Measurements from ENCODE around the gene RPS21. TPM values are rescaled to one million over a fixed set of nuclear protein-coding genes. Genes with fewer than 3 reads are reported as not detected.

The RPS21 gene
- total RNA-seq, 1 experiment from 2014 or later: 2,488 TPM

GRCh38 chr20:62408640-62409039 lies 21.7 kb downstream of the RPS21 start (continued):
- TF ChIP-seq REST (IDR thresholded peaks at IDR 0.05; ENCODE audit: low read depth) (no peak), TCF7L2 (IDR thresholded peaks at IDR 0.05; ENCODE audit: borderline replicate concordance, extremely low read depth, insufficient read depth, insufficient read length) (no peak)

GRCh38 chr20:62409086-62409853 lies 22.4 kb downstream of the RPS21 start:
- no peak for DNase-seq (ENCODE audit: low read depth, low spot score)
- no peak for TF ChIP-seq ZNF274 (IDR thresholded peaks at IDR 0.05; ENCODE audit: low read depth, low read length)
- no peak for TF ChIP-seq RAD21 (IDR thresholded peaks at IDR 0.05; ENCODE audit: low read depth)
- no peak for TF ChIP-seq CEBPB (IDR thresholded peaks at IDR 0.05; ENCODE audit: low read depth)
- TF ChIP-seq CTCF (IDR thresholded peaks at IDR 0.05 in 2 of 3, conservative IDR thresholded peaks at IDR 0.05 in 1 of 3; ENCODE audit: borderline replicate concordance in 1 of 3, insufficient read depth in 1 of 3, low read depth in 2 of 3, low read length in 2 of 3): no peak
- no peak for TF ChIP-seq YY1 (IDR thresholded peaks at IDR 0.05; ENCODE audit: extremely low read depth, insufficient replicate concordance, low read depth, low read length)
- no peak for TF ChIP-seq SP1 (IDR thresholded peaks at IDR 0.05; ENCODE audit: low read depth)
- TF ChIP-seq SIN3A (IDR thresholded peaks at IDR 0.05; ENCODE audit: low read depth): no peak
- no peak for TF ChIP-seq ZBTB33 (IDR thresholded peaks at IDR 0.05; ENCODE audit: extremely low read depth, insufficient replicate concordance, low read length)
- TF ChIP-seq ZFX (IDR thresholded peaks at IDR 0.05): no peak
- no peak for TF ChIP-seq POLR2AphosphoS5 (IDR thresholded peaks at IDR 0.05; ENCODE audit: low read depth, low read length)

More at GRCh38 chr20:62409086-62409853, 22.4 kb downstream of the RPS21 start:
- Histone ChIP-seq H3K36me3 (ENCODE audit: control insufficient read depth in 1 of 2, insufficient read depth in 2 of 2, low read length in 2 of 2) (no peaks in the 10 kb centered on the region), H3K4me3 (replicated peaks in 1 of 2; ENCODE audit: low read depth in 1 of 2, low read length in 2 of 2) (no peak overlapping the region), H4K20me1 (ENCODE audit: insufficient read depth) (no peaks in the 10 kb centered on the region), H3K9me2 (ENCODE audit: insufficient read depth) (no peaks in the 10 kb centered on the region), H3K4me1 (ENCODE audit: control insufficient read depth in 1 of 2, insufficient read depth in 2 of 2, low read length in 2 of 2) (peaks cover 29 to 40% of the 10 kb centered on the region in 2 experiments), H2AFZ (ENCODE audit: low read depth, low read length, poor library complexity, severe bottlenecking) (no peak overlapping the region), H3K4me2 (ENCODE audit: low read length) (peak overlapping the region; percentile 79), H3K9me3 (ENCODE audit: control insufficient read depth in 1 of 2, insufficient read depth in 1 of 2, low read depth in 1 of 2, low read length in 2 of 2) (no peaks in the 10 kb centered on the region), H3K27me3 (ENCODE audit: insufficient read depth, low read length) (no peaks in the 10 kb centered on the region), H3K27ac (ENCODE audit: low read depth, low read length) (no peak overlapping the region), H3K9ac (ENCODE audit: low read length) (no peak overlapping the region), H3K79me2 (ENCODE audit: insufficient read depth, low read length) (peaks cover 16% of the 10 kb centered on the region)
- ATAC-seq: no peak
- ChIA-PET CTCF (interaction anchor here (0.7 to 2.7 kb wide), 10 partner anchors 9 to 382 kb away, joined by 3 to 20 read pairs (median 6); partner anchors contain the start of gene ADRM1), RAD21 (ENCODE audit: low non-redundant PET in 1 of 2, low total read pairs in 2 of 2, uncharacterized antibody in 2 of 2, unreplicated experiment in 2 of 2) (interaction anchor here (1.6 to 1.8 kb wide), 2 partner anchors 207 kb away, joined by 5 to 6 read pairs; no protein-coding TSS in a partner anchor), POLR2A (interaction anchor here (1.0 kb wide), 1 partner anchor 22 kb away, joined by 6 read pairs; the partner anchor contains the start of gene RPS21)
- intact Hi-C loops (cut with micrococcal nuclease): no loop called here
- no TSS peak for BruUV-seq (replicated peaks)

Data from HCT116 (cell line).